H54 (cell line): ENCODE data around the gene FOXF2.

Experiments used
- DNase-seq: peaks from one replicate; pipeline ENCODE4 v3.0.0; 2011; ENCODE audit warnings: low spot score, mixed read lengths; ENCODE audit not compliant: insufficient read length
- FAIRE-seq: peaks from 3 replicates; lab custom pipeline; 2011; peaks lifted over from hg19 to GRCh38; lab: Jason Lieb, UNC
- POLR2A ChIP-seq: IDR thresholded peaks from 2 replicates; pipeline ENCODE4 v1.6.1; 2011; ENCODE audit warnings: low read depth, mild to moderate bottlenecking, low read length

FOXF2 gene

DNA sequence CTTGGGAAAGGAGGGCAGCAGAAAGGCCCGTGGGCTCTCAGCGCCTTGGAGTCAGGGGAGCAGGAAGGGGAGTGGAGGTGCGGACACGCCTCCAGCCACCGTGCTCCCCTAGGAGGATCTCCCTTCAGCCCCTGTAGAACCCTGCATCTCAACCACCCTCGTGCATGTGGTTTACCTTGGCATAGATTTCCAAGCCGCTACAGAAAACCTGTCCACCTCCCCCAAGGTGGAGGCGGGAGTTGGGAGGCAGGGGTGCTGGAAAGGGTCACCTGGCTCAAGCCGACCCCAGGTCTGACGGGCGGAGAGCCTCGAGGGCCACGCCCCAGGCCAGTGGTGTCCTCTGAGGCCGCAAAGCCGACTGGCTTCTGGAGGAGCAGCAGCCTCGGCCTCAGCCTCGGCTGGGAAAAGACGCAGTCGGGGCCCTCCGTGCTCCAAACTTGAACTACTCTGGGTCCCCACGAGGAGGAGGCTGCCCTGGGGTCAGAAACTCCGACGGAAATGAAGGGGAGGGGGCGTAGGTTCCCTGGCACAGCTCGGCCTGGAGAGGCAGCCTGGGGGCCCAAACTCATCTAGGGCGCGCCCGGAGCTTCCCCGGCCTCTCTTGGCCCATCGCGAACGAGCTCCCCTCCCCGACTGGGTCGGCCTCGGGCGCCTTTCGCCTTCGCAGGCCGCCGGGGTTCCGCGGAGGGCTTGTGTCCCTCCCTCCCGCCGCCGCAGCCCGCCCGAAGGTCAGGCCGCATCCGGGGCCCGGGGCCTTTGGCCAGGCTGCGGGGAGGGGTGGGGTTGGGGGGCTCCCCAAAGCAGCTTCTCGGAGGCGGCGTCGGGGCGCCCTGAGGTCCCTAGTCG, 6.3 kb upstream of the FOXF2 start:
- DNase-seq (no peak), FAIRE-seq (no peak)
- TF ChIP-seq POLR2A: no peak

DNA sequence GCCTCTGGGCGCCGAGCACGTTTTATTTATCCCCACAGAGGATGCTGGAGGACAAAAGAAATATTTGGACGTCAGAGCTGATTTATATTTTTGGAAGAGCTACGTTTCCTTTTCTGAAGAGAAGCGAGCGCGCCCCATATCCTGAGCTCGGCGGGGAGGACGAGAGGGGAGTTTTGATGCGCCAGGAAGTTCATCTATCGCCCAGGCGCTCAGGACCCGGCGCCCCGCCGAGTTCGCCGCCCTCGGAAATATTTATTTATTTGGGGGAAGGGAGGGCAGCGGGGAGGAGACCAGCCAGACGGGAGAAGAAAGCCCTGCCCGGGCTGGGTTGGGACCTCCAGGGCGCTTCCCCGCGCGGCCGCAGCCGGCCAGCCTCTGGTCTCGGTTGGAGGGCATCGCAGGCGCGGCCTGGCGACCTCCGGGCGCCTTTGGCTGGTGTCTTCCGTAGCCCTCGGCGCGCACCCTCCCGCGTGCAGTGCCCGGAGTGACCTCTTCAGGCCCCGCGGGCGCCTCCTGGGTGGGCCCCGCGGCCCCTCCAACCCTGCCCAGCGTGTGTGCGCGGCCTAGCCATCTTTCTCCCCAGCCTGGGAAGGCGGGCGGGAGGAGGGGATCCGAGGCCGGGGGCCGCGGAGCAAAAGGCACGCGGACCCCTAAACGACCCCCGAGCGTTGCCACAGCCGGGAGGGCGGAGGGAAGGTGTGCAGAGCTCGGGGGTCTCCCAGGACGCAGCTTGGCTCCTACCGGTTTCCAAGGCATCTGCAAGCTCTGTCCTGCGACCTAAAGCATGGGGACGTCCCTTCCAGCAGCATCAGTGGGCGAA, 5.4 kb upstream of the FOXF2 start:
- TF ChIP-seq POLR2A: no peak
- FAIRE-seq: no peak

DNA sequence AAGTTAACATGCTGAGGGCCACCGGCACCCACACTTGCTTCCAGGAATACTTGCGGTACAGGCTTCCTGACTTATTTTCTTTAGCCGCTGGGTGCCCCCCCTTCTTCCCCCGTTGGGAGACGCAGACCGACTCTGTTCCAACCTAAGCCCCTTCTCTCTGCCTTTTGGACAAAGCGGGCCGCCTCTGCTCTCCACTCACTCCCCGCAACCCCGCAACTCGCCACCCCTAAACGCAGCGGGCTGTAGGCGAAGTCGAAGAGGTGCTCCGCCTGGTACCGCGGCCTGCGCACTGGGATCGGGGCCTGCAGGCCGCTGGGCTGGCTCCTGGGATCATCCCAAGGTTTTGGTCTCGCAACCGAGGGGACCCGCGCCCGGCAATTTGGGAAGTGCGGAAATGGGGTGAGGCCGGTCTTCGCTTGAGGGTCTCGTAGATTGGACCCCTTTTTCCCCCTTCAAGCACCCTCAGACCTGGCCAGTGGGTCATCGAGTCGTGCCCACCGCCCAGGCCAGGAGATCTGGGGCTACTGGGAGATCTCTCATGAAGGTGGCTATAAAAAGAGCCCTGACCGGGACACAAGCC, 4.7 kb upstream of the FOXF2 start:
- DNase-seq (no peak), FAIRE-seq (no peak)
- no peak for TF ChIP-seq POLR2A

More for the DNA sequence above, 5.4 kb upstream of the FOXF2 start:
- DNase-seq: no peak

DNA sequence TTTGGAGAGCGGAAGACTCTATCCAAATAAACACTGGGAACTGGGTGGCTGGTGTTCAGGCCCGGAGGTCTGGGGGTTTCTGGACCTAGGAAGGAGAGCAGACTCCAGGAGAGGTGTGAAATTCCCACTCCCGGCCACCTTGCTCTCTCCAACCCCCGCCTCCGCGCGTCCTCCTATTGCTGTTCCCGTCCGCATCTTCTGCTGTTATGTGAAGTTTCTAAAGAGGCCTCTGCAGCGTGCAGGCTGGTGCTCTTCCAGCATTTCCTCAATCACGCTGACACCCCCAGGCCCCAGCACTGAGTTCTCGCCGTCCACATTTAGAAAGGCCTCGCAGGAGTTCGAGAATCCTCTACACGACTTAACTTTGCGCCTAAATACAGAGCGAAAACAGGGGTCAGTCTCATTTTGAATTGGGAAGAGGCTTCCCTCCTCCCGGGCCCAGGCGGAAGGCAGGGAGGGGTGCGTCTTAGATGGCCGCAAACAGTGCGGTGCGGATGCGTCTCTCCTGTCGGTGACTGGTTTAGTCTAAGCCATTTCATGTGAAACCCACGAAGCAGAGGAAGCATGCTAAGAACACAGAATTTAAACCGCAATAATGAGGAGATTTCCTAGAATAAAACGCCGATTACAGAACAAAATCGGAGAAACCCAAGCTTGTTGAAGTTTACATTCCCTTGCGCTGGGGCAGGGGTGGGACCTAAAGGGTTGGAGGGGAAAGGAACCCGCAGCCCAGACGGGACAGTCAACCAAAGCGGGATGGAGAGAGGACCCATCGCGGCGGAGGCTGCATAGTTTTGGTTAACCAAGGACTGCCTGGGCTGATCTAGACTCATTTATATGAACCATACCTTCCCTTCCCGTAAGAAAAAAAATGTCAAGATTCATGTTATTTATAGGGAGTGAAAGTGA, 4.0 kb upstream of the FOXF2 start:
- FAIRE-seq (no peak), DNase-seq (no peak)
- TF ChIP-seq POLR2A: no peak

DNA sequence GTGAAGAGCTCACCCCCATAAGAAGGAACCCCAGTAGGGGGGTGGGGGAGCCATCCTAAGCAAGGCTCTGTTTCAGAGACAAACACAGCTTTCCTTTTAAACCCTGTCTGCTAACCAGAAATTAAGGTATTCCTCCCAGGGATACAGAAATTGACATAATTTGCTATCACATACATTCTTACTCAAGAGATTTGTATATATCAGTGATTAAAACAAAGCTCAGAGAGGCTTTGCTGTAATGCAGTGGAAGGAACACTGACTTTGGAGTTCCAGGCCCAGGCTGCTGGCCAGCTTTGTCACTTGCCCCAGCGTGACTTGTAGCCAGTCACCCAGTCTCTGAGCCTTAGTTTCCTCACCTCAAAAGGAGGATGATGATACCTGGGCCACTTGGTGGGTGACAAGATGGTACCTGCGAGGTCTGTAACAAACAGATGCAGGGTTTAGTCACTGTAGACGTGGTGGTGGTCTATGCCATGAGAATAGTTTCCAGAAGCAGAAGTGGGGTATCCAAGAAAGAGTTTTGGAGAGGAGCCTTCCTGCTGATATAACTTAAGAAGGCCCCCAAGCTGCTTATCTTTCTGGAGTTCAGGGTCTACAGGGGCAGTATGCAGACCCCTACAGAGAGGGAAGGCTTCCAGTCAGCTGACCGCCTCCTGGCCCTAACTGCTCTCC, 3.2 kb upstream of the FOXF2 start:
- DNase-seq (no peak), FAIRE-seq (no peak)
- TF ChIP-seq POLR2A: no peak

DNA sequence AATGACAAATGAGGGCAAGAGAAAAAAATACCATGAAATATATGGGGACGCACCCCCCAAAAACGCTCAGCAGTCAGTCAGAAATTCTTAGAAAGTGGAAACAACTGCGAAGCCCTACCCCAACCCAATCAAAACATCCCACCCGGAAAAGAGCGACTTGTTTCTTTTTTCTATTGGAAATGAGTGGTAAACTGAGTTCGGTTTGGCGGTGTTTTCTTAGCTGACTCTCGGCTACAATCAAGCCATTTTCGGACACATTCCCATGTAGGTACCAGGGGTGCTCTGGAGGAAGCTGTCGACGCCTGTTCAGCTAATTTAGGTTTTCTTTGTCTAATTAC, 1.9 kb upstream of the FOXF2 start:
- no peak for TF ChIP-seq POLR2A
- DNase-seq: no peak

DNA sequence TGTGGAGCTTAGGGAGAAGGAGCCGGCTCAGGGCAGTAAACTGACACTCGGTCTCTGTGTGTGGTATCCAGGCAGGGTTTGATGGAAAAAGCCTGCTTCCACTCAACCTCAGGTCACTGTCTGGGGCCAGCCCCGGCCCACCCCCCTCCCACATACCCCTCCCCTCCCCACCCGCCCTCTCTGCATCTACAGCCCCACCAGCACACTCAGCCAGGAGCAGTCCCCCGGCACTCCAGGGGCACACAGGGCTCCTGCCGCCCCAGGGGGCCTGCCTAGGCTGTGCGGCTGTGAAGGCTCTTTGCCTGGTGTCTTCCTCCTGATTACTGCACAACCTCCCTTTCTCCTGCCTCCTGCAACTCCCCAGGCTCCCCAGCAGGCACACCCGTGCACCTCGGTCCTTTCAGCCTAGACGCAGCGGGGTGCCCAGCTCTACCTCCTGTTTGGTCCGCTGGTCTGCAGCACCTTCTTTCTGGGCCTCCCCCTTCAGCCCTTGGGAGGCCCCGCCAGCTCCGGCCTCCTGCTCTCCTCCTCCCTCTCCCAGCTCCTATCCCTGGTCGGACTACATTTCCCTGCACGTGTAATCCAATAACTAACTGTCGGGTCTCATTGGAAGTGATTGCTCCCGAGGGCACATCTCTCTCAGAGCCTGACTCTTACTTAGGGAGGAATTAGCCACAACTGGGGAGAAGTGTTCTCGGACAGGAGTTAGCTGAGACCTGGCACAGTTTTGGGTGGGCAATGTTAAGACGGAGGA, 1.3 kb upstream of the FOXF2 start:
- DNase-seq (no peak), FAIRE-seq (no peak)
- TF ChIP-seq POLR2A: no peak

More for the DNA sequence above, 1.9 kb upstream of the FOXF2 start:
- FAIRE-seq: no peak

DNA sequence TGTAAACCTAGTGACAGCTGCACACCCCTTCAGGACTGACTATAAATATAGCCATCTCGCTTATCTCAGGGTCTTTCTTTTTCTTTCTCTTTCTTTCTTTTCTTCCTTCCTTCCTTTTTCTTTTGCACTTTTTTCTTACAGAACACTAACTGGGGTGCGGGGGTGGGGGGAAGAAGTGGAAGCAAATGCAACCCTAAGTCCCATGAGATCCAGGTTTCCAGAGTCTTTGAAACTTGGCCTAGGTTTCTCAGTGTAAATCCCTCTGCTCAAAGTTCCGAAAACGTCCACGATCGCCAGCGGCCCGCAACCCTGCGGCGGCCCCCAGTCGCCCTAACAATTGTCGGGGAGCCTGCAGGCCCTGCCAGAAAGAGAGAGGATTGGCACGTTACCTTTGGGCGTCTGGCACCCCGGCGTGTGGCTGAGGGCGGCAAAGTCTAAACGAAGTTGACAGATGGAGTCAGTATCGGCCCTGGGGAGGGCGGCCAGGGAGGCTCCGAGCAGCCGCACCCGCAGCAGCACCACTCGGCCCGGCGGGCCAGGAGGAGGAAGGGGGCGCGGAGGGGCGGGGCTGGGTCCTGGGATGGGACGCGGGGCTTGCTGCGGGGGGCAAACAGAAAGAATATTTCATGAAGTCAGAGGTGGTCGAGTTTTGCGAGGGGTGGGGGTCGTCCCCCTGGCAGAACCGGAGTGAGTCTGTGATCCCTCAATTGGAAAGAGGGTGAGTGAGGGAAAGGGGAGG, 577 bp upstream of the FOXF2 start:
- TF ChIP-seq POLR2A: no peak
- FAIRE-seq (no peak), DNase-seq (no peak)

DNA sequence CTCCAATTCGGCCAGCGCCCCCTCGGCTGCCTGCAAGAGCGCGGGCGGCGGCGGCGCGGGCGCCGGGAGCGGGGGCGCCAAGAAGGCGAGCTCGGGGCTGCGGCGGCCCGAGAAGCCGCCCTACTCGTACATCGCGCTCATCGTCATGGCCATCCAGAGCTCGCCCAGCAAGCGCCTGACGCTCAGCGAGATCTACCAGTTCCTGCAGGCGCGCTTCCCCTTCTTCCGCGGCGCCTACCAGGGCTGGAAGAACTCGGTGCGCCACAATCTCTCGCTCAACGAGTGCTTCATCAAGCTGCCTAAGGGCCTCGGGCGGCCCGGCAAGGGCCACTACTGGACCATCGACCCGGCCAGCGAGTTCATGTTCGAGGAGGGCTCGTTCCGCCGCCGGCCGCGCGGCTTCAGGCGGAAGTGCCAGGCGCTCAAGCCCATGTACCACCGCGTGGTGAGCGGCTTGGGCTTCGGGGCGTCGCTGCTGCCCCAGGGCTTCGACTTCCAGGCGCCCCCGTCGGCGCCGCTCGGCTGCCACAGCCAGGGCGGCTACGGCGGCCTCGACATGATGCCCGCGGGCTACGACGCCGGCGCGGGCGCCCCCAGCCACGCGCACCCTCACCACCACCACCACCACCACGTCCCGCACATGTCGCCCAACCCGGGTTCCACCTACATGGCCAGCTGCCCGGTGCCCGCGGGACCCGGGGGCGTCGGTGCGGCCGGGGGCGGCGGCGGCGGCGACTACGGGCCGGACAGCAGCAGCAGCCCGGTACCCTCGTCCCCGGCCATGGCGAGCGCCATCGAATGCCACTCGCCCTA, 963 bp downstream of the FOXF2 start:
- FAIRE-seq (no peak), DNase-seq (no peak)
- no peak for TF ChIP-seq POLR2A

DNA sequence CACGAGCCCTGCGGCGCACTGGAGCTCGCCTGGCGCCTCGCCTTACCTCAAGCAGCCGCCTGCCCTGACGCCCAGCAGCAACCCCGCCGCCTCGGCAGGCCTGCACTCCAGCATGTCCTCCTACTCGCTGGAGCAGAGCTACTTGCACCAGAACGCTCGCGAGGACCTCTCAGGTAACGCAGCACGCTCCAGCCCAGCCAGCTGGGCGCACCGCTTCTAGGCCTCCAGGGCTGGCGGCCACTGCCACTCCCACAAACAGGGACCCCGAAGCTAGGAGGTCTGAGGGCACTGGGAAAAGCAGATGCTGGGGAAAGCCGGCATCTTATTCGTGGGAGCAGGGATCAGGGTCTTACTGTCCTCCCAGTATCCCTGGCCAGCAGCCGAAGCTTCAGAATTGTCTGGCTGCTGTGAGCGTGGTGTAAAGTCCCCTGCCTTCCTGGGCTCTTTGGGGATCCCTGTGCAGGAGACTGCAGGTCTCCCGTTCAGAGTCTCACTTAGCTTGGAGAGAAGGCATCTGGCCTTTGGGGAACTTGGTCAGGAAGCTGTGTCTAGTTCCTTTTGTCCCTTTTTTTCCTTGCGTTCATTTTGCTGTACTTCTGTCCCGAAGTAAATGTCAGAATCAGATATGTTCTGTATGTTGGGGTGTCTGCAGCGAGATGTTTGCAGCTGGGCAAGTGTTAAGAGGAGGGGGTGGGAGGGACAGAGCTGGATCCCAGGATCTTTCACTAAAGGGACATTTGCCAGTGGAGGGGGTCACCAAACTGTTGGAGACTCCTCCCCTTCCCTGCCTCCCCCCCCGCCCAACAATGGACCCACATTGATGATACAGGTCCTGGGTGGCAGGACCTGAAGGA, 1.8 kb downstream of the FOXF2 start:
- DNase-seq (no peak), FAIRE-seq (no peak)
- TF ChIP-seq POLR2A: no peak
